ENCODE results near the gene SLCO4A1.

Gene SLCO4A1

GRCh38 chr20:62607366-62608217, 34.7 kb upstream of the SLCO4A1 start:
- no peak for DNase-seq (ENCODE audit: low read depth)

GRCh38 chr20:62608218-62608565, 34.1 kb upstream of the SLCO4A1 start:
- DNase-seq (ENCODE audit: low read depth): no peak

- DNase-seq (ENCODE audit: low read depth): no peak
Observed at GRCh38 chr20:62609279-62609720, 33.0 kb upstream of the SLCO4A1 start.

GRCh38 chr20:62609811-62610757, 32.2 kb upstream of the SLCO4A1 start:
- no peak for DNase-seq (ENCODE audit: low read depth)

GRCh38 chr20:62611012-62611411, 31.3 kb upstream of the SLCO4A1 start:
- no peak for DNase-seq (ENCODE audit: low read depth)

- DNase-seq (ENCODE audit: low read depth): no peak
Observed at GRCh38 chr20:62611819-62612218, 30.5 kb upstream of the SLCO4A1 start.

- no peak for DNase-seq (ENCODE audit: low read depth)
Observed at GRCh38 chr20:62614085-62614960, 28.0 kb upstream of the SLCO4A1 start.

GRCh38 chr20:62614961-62615680, 27.2 kb upstream of the SLCO4A1 start:
- no peak for DNase-seq (ENCODE audit: low read depth)

- no peak for DNase-seq (ENCODE audit: low read depth)
Observed at GRCh38 chr20:62615750-62616251, 26.5 kb upstream of the SLCO4A1 start.

GRCh38 chr20:62616728-62617621, 25.3 kb upstream of the SLCO4A1 start:
- DNase-seq (ENCODE audit: low read depth): peak; percentile 31

GRCh38 chr20:62617711-62618483, 24.4 kb upstream of the SLCO4A1 start:
- DNase-seq (ENCODE audit: low read depth): no peak

GRCh38 chr20:62618611-62619529, 23.4 kb upstream of the SLCO4A1 start:
- DNase-seq (ENCODE audit: low read depth): no peak

- no peak for DNase-seq (ENCODE audit: low read depth)
Observed at GRCh38 chr20:62620625-62621024, 21.7 kb upstream of the SLCO4A1 start.

- DNase-seq (ENCODE audit: low read depth): no peak
Observed at GRCh38 chr20:62621251-62622110, 20.8 kb upstream of the SLCO4A1 start.

- no peak for DNase-seq (ENCODE audit: low read depth)
Observed at GRCh38 chr20:62622178-62622876, 20.0 kb upstream of the SLCO4A1 start.

GRCh38 chr20:62622877-62623487, 19.3 kb upstream of the SLCO4A1 start:
- no peak for DNase-seq (ENCODE audit: low read depth)
